ENCODE data around the gene CASK.

The CASK gene

GRCh38 chrX:41889317-41890025, 33.9 kb downstream of the CASK start:
- TF ChIP-seq POLR2A (IDR thresholded peaks at IDR 0.05; ENCODE audit: extremely low read depth, insufficient read length), result no peak
- TF ChIP-seq CTCF (IDR thresholded peaks at IDR 0.05; ENCODE audit: low read depth, low read length), result no peak
- TF ChIP-seq MAX (IDR thresholded peaks at IDR 0.05; ENCODE audit: low read depth, low read length), result no peak
- no peak for TF ChIP-seq MYC (IDR thresholded peaks at IDR 0.05; ENCODE audit: low read depth, low read length)
- DNase-seq (ENCODE audit: low read depth), result no peak
- no peak overlapping the region for H3K4me3 ChIP-seq (ENCODE audit: low read depth, low read length)

- TF ChIP-seq CTCF (IDR thresholded peaks at IDR 0.05; ENCODE audit: low read depth, low read length) (no peak), MYC (IDR thresholded peaks at IDR 0.05; ENCODE audit: low read depth, low read length) (no peak), POLR2A (IDR thresholded peaks at IDR 0.05; ENCODE audit: extremely low read depth, insufficient read length) (no peak), MAX (IDR thresholded peaks at IDR 0.05; ENCODE audit: low read depth, low read length) (no peak)
- H3K4me3 ChIP-seq (ENCODE audit: low read depth, low read length), result no peak overlapping the region
- DNase-seq (ENCODE audit: low read depth), result no peak
These were observed 35.7 kb downstream of the CASK start for GRCh38 chrX:41887691-41888090.

GRCh38 chrX:41885724-41886123, 37.6 kb downstream of the CASK start:
- TF ChIP-seq CTCF (IDR thresholded peaks at IDR 0.05; ENCODE audit: low read depth, low read length), result no peak
- TF ChIP-seq MYC (IDR thresholded peaks at IDR 0.05; ENCODE audit: low read depth, low read length), result no peak
- no peak for TF ChIP-seq MAX (IDR thresholded peaks at IDR 0.05; ENCODE audit: low read depth, low read length)
- TF ChIP-seq POLR2A (IDR thresholded peaks at IDR 0.05; ENCODE audit: extremely low read depth, insufficient read length), result no peak
- no peak for DNase-seq (ENCODE audit: low read depth)

GRCh38 chrX:41881166-41881565, 42.2 kb downstream of the CASK start:
- DNase-seq (ENCODE audit: low read depth), result no peak
- TF ChIP-seq CTCF (IDR thresholded peaks at IDR 0.05; ENCODE audit: low read depth, low read length) (no peak), MYC (IDR thresholded peaks at IDR 0.05; ENCODE audit: low read depth, low read length) (no peak), POLR2A (IDR thresholded peaks at IDR 0.05; ENCODE audit: extremely low read depth, insufficient read length) (no peak), MAX (IDR thresholded peaks at IDR 0.05; ENCODE audit: low read depth, low read length) (no peak)

More at GRCh38 chrX:41885724-41886123, 37.6 kb downstream of the CASK start:
- H3K4me3 ChIP-seq (ENCODE audit: low read depth, low read length), result no peak overlapping the region

GRCh38 chrX:41877167-41877566, 46.2 kb downstream of the CASK start:
- no peak for DNase-seq (ENCODE audit: low read depth)
- H3K4me3 ChIP-seq (ENCODE audit: low read depth, low read length), result no peak overlapping the region
- TF ChIP-seq MYC (IDR thresholded peaks at IDR 0.05; ENCODE audit: low read depth, low read length) (no peak), MAX (IDR thresholded peaks at IDR 0.05; ENCODE audit: low read depth, low read length) (no peak), CTCF (IDR thresholded peaks at IDR 0.05; ENCODE audit: low read depth, low read length) (no peak)

More at GRCh38 chrX:41881166-41881565, 42.2 kb downstream of the CASK start:
- H3K4me3 ChIP-seq (ENCODE audit: low read depth, low read length), result no peak overlapping the region
